Activated CD8-positive, alpha-beta T cell treated with anti-CD3 and anti-CD28 coated beads for 36 hours (primary cell): Measurements from ENCODE around the gene GKN2. TPM values are rescaled to one million over a fixed set of nuclear protein-coding genes. Genes with fewer than 3 reads are reported as not detected.

Experiments
- ATAC-seq: fragments of 200-7000 bp; cut with Tn5 transposase; one replicate; pipeline ENCODE4 v1.10.0; 2021; ENCODE audit warnings: mild to moderate bottlenecking, moderate library complexity
- CTCF ChIA-PET: fragments of 350-600 bp; sonication (Branson Sonifier 250); formaldehyde crosslinking; loops from one replicate; lab custom pipeline; 2021; ENCODE audit warnings: antibody characterized with exemption; lab: Charles Lee
- POLR2A ChIA-PET: fragments of 350-600 bp; sonication (Branson Sonifier 250); formaldehyde crosslinking; loops from one replicate; lab custom pipeline; 2021; ENCODE audit warnings: antibody characterized with exemption; lab: Charles Lee
- DNase-seq: peaks from one replicate; pipeline ENCODE4 v3.0.0-alpha.2; 2020
- H3K27ac Mint-ChIP-seq: one replicate; pipeline ENCODE4 v1.8.0; 2021; ENCODE audit warnings: mild to moderate bottlenecking, mixed read lengths
- H3K27me3 Mint-ChIP-seq: one replicate; pipeline ENCODE4 v1.8.0; 2021; ENCODE audit warnings: mixed read lengths
- H3K36me3 Mint-ChIP-seq: one replicate; pipeline ENCODE4 v1.8.0; 2021; ENCODE audit warnings: low read depth, mixed read lengths
- H3K4me1 Mint-ChIP-seq: one replicate; pipeline ENCODE4 v1.8.0; 2021; ENCODE audit warnings: low read depth, mixed read lengths
- H3K4me3 Mint-ChIP-seq: one replicate; pipeline ENCODE4 v1.8.0; 2021; ENCODE audit warnings: mild to moderate bottlenecking, moderate library complexity, mixed read lengths
- H3K9me3 Mint-ChIP-seq: one replicate; pipeline ENCODE4 v1.8.0; 2021; ENCODE audit warnings: mixed read lengths
- CTCF ChIP-seq: fragments of 200-600 bp; IDR thresholded peaks from one replicate; pipeline ENCODE4 v1.8.0; 2022; ENCODE audit warnings: antibody characterized with exemption, mild to moderate bottlenecking
- intact Hi-C: fragments of 100-400 bp; cut with micrococcal nuclease; formaldehyde crosslinking; loops from one replicate; pipeline ENCODE4 v1.10.0; 2022
- total RNA-seq, 2 experiments: library from RNA; stranded (reverse); gene quantifications; one replicate each; pipeline ENCODE4 v1.2.3, GENCODE V29; 2021

The GKN2 gene
- total RNA-seq, 2 experiments from 2014 or later, result not detected

- no peak overlapping the region for H3K4me3 Mint-ChIP-seq
- H3K27ac Mint-ChIP-seq, result no peak overlapping the region
- H3K4me1 Mint-ChIP-seq, result no peaks in the 10 kb centered on the region
- H3K9me3 Mint-ChIP-seq, result no peaks in the 10 kb centered on the region
- TF ChIP-seq CTCF, result no peak
- H3K36me3 Mint-ChIP-seq, result no peaks in the 10 kb centered on the region
- ChIA-PET POLR2A (no interaction called here), CTCF (interaction anchor here (0.7 to 0.9 kb wide), 2 partner anchors 19 to 50 kb away, joined by 3 read pairs; partner anchors contain the start of gene ANTXR1)
- H3K27me3 Mint-ChIP-seq, result peaks cover 14% of the 10 kb centered on the region
- DNase-seq (no peak), ATAC-seq (no peak)
- intact Hi-C loops, result no loop called here
These were observed 41.0 kb upstream of the GKN2 start for GRCh38 chr2:68993660-68994059.

GRCh38 chr2:68992933-68993332 is 40.2 kb upstream of the GKN2 start:
- no peaks in the 10 kb centered on the region for H3K9me3 Mint-ChIP-seq
- ChIA-PET CTCF (no interaction called here), POLR2A (no interaction called here)
- peaks cover 14% of the 10 kb centered on the region for H3K27me3 Mint-ChIP-seq
- no peak overlapping the region for H3K4me3 Mint-ChIP-seq
- no peaks in the 10 kb centered on the region for H3K4me1 Mint-ChIP-seq
- TF ChIP-seq CTCF, result no peak
- intact Hi-C loops, result no loop called here
- no peaks in the 10 kb centered on the region for H3K36me3 Mint-ChIP-seq
- H3K27ac Mint-ChIP-seq, result no peak overlapping the region
- ATAC-seq (no peak), DNase-seq (no peak)

- no peaks in the 10 kb centered on the region for H3K4me1 Mint-ChIP-seq
- ATAC-seq (no peak), DNase-seq (no peak)
- H3K27ac Mint-ChIP-seq, result no peak overlapping the region
- TF ChIP-seq CTCF, result no peak
- no peaks in the 10 kb centered on the region for H3K36me3 Mint-ChIP-seq
- H3K4me3 Mint-ChIP-seq, result no peak overlapping the region
- no peaks in the 10 kb centered on the region for H3K9me3 Mint-ChIP-seq
- H3K27me3 Mint-ChIP-seq, result peaks cover 14% of the 10 kb centered on the region
- POLR2A ChIA-PET, result no interaction called here
- intact Hi-C loops, result no loop called here
- CTCF ChIA-PET, result interaction anchor here (1.5 kb wide), 1 partner anchor 20 kb away, joined by 3 read pairs; the partner anchor contains the start of gene ANTXR1
These were observed 39.6 kb upstream of the GKN2 start for GRCh38 chr2:68992341-68992740.

- intact Hi-C loops, result no loop called here
- POLR2A ChIA-PET, result interaction anchor here (0.6 kb wide), 1 partner anchor 452 kb away, joined by 3 read pairs; no protein-coding TSS in a partner anchor
- Mint-ChIP-seq H3K9me3 (no peaks in the 10 kb centered on the region), H3K4me1 (no peaks in the 10 kb centered on the region), H3K27ac (no peak overlapping the region), H3K36me3 (no peaks in the 10 kb centered on the region), H3K4me3 (no peak overlapping the region), H3K27me3 (peaks cover 6% of the 10 kb centered on the region)
- CTCF ChIA-PET, result no interaction called here
- ATAC-seq (no peak), DNase-seq (no peak)
- no peak for TF ChIP-seq CTCF
These were observed 36.3 kb upstream of the GKN2 start for GRCh38 chr2:68989035-68989434.

- intact Hi-C loops, result no loop called here
- CTCF ChIA-PET, result no interaction called here
- no peak for ATAC-seq
- no peaks in the 10 kb centered on the region for H3K4me1 Mint-ChIP-seq
- no peak overlapping the region for H3K27ac Mint-ChIP-seq
- H3K36me3 Mint-ChIP-seq, result no peaks in the 10 kb centered on the region
- peaks cover 6% of the 10 kb centered on the region for H3K27me3 Mint-ChIP-seq
- H3K4me3 Mint-ChIP-seq, result no peak overlapping the region
- no peaks in the 10 kb centered on the region for H3K9me3 Mint-ChIP-seq
- no peak for TF ChIP-seq CTCF
- DNase-seq, result no peak
- POLR2A ChIA-PET, result no interaction called here
These were observed 34.4 kb upstream of the GKN2 start for GRCh38 chr2:68987021-68987503.
